Uterus (tissue), 2 donors: ENCODE data around the gene DRAP1.

Experiments used
- POLR2A ChIP-seq, 2 donors: fragments of 450-650 bp; IDR thresholded peaks; one replicate each; pipeline ENCODE4 v1.6.1; 2016; ENCODE audit warnings: antibody characterized with exemption in 2 of 2, mild to moderate bottlenecking in 1 of 2, moderate library complexity in 1 of 2
- TF ChIP-seq, protein P1 (sequence below), 4 experiments: fragments of 200-600 bp in 2 of 4; fragments of 450-650 bp in 2 of 4; sonication (generic) in 2 of 4; IDR thresholded peaks; one replicate each; pipeline ENCODE4 v1.5.1; 2016 to 2019; ENCODE audit warnings: antibody characterized with exemption in 4 of 4, mild to moderate bottlenecking in 2 of 4, moderate library complexity in 1 of 4

DNA sequence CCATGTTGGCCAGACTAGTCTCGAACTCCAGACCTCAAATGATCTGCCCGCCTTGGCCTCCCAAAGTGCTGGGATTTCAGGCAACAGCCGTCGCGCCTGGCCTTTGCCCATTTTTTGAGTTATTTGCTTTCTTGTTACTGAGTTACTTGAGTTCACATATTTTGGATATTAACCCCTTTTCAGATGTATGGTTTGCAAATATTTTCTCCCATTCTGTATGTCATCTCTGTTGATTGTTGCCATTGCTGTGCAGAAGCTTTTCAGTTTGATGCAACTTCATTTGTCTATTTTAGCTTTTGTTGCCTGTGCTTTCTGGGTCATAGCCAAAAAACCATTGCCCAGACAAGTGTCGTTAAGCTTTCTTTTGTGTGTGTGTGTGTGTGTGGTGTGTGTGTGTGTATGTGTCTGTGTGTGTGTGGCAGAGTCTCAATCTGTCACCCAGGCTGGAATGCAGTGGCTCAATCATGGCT lies 32.9 kb downstream of the DRAP1 start:
- TF ChIP-seq, protein P1, sequence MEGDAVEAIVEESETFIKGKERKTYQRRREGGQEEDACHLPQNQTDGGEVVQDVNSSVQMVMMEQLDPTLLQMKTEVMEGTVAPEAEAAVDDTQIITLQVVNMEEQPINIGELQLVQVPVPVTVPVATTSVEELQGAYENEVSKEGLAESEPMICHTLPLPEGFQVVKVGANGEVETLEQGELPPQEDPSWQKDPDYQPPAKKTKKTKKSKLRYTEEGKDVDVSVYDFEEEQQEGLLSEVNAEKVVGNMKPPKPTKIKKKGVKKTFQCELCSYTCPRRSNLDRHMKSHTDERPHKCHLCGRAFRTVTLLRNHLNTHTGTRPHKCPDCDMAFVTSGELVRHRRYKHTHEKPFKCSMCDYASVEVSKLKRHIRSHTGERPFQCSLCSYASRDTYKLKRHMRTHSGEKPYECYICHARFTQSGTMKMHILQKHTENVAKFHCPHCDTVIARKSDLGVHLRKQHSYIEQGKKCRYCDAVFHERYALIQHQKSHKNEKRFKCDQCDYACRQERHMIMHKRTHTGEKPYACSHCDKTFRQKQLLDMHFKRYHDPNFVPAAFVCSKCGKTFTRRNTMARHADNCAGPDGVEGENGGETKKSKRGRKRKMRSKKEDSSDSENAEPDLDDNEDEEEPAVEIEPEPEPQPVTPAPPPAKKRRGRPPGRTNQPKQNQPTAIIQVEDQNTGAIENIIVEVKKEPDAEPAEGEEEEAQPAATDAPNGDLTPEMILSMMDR (IDR thresholded peaks at IDR 0.05), result no peak
- TF ChIP-seq POLR2A (IDR thresholded peaks at IDR 0.05), result no peak
